Measurements from ENCODE around the gene CR1. TPM values are rescaled to one million over a fixed set of nuclear protein-coding genes. Genes with fewer than 3 reads are reported as not detected.
"Not testable (repeated sequence)": the region's sequence is repeated elsewhere in the genome, so short reads cannot be mapped to it uniquely, and the experiment has no call there.

The CR1 gene
- total RNA-seq, 1 donor from 2014 or later = not detected

- peak; percentile 79 for DNase-seq (ENCODE audit: low read depth)
Measured at GRCh38 chr1:207672522-207673130, 176.7 kb downstream of the CR1 start.

- DNase-seq (ENCODE audit: low read depth) = no peak
Measured at GRCh38 chr1:207673399-207673798, 177.4 kb downstream of the CR1 start.

- DNase-seq (ENCODE audit: low read depth) = no peak
Measured at GRCh38 chr1:207676153-207676552, 180.2 kb downstream of the CR1 start.

DNA sequence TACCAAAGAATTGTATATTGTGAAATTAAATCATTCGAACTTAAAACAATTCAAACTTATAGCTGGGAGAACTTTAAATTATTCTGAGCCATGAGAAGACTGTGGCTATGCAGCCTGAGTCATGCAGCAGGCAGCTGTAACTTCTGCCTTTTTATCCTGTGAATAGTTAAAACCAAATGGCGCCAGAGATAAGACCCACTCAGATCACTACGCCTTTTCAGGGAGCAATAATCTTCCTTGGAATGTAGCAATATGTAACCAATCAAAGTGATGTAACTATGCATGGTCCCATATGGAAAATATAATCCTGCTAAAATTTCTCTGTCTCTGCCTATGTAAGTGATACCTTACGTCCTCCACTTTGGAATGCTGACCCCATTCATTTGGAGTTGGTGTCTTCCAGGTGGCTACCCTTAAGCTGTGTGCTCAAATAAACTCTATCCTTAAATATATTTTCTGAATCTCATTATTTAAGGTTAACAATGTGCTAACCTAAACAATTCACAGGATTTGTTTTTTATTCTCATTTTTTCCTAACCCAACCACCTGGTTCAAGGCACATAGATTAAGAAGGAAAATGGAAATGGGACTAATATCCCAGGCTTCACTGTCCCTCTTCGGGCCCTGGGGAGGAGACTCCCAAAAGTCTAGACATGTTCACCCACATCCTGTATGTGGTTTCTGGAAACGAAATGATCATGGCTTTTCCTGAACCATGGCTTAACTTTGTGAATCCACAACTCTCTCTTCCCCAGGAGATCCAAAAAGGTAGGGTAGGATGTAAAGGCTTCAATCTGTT, 184.8 kb downstream of the CR1 start:
- DNase-seq (ENCODE audit: low read depth) = peak; percentile 8

DNA sequence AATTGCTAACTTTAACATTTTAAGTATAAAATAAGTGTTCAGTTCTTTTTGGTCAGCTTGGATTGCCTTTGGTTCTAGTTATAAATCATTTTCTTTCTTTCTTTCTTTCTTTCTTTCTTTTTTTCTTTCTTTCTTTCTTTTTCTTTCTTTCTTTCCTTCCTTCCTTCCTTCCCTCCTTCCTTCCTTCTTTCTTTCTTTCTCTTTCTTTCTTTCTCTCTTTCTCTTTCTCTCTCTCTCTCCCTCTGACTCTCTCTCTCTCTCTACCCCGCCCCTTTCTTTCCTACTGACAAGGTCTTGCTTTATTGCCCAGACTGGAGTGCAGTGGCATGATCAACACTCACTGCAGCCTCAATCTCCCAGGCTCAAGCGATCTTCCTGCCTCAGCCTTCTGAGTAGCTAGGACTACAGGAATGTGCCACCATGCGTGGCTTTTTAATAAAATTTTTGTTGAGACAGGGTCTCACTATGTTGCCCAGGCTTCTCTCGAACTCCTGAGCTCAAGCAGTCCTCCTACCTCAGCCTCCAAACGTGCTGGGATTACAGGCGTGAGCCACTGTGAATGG, 187.0 kb downstream of the CR1 start:
- DNase-seq (ENCODE audit: low read depth) = not testable (repeated sequence)

DNA sequence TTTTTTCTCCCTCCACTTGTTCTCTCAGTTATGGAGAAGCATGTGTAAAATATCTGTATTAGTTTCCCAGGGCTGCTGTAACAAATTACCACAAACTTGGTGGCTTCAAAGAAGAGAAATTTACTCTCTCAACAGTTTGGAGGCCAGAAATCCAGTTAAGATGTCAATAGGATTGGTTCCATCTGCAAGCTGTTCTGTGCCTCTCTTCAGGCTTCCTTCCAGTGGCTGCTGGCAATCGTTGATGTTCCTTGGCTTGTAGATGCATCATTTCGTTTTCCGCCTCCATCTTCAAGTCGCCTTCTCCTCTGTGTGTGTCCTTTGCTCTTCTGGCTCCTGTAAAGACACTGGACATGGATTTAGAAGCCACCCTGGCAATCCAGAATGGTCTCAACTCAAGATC, 194.6 kb downstream of the CR1 start:
- DNase-seq (ENCODE audit: low read depth) = not testable (repeated sequence)

DNA sequence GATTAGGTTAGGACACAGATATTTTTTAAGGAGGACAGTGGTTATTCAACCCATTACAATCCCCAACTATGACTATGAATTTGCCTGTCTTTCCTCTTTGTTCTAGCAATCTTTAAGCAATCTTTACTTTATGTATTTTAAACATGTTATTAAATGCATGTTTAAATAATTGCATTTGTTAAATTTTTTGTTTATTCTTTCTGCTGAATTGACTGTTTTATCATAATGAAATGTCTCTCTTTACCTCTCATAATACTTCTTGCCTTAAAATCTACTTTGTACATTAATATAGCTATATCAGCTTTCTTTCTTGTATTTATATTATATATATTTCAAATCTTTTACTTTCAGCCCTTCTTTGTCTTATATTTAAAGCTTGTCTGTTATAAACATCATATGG, 195.1 kb downstream of the CR1 start:
- no peak for DNase-seq (ENCODE audit: low read depth)

Other genes with a start within 250 kb of the CR1 start
- 16.6 and 21.0 TPM in 2 replicates for gene CD55, start 174.5 kb upstream of the CR1 start, total RNA-seq
- gene CR2, start 41.8 kb upstream of the CR1 start, total RNA-seq = not detected in 2 replicates
- gene CR1L, start 149.0 kb downstream of the CR1 start, total RNA-seq = not detected in 2 replicates

Data from renal cortical epithelial cell (primary cell).